Endothelial cell of umbilical vein (primary cell): ENCODE results near the gene MTMR3. TPM values are rescaled to one million over a fixed set of nuclear protein-coding genes. Genes with fewer than 3 reads are reported as not detected.

Source experiments
- BruUV-seq: library from RNA; stranded (reverse); fragments of 400-500 nt; replicated peaks from 2 replicates; lab custom pipeline; 2021; lab: Mats Ljungman, UMichigan
- CTCF ChIA-PET: fragments of 300-600, 350-600 bp; sonication (Branson Sonifier 250); formaldehyde crosslinking; loops from one replicate; lab custom pipeline; 2021; ENCODE audit warnings: antibody characterized with exemption, inconsistent platforms; lab: Charles Lee
- POLR2A ChIA-PET: fragments of 300-600, 350-600 bp; sonication (Branson Sonifier 250); formaldehyde crosslinking; loops from one replicate; lab custom pipeline; 2021; ENCODE audit warnings: antibody characterized with exemption, inconsistent platforms; lab: Charles Lee
- DNase-seq: peaks from one replicate; pipeline ENCODE4 v3.0.0-alpha.2; 2011; ENCODE audit warnings: low read depth, low spot score
- FAIRE-seq: peaks from 2 replicates; lab custom pipeline; 2011; peaks lifted over from hg19 to GRCh38; lab: Jason Lieb, UNC
- H2AFZ ChIP-seq: 2 replicates; pipeline ENCODE4 v1.6.0; 2012; ENCODE audit warnings: low read depth, low read length, control low read depth, inconsistent platforms
- H3K27ac ChIP-seq: 2 replicates; pipeline ENCODE4 v1.5.1; 2011; ENCODE audit warnings: low read depth, mild to moderate bottlenecking, control low read depth, low read length, moderate library complexity; ENCODE audit not compliant: insufficient read depth
- H3K27me3 ChIP-seq, 2 experiments: 2 replicates each; pipeline versions ENCODE4 v1.6.0 to v1.6.1; 2011; ENCODE audit warnings: low read length in 2 of 2, mixed read lengths in 1 of 2; ENCODE audit not compliant: control insufficient read depth in 2 of 2, insufficient read depth in 2 of 2
- H3K36me3 ChIP-seq, 2 experiments: 2 replicates in 1 of 2; 3 replicates in 1 of 2; pipeline ENCODE4 v1.5.1; 2011; ENCODE audit warnings: low read length in 2 of 2, mild to moderate bottlenecking in 1 of 2, moderate library complexity in 1 of 2; ENCODE audit not compliant: control insufficient read depth in 2 of 2, insufficient read depth in 2 of 2; ENCODE audit errors: extremely low read depth in 1 of 2
- H3K4me1 ChIP-seq: 3 replicates; pipeline ENCODE4 v1.5.1; 2011; ENCODE audit warnings: mild to moderate bottlenecking, low read length; ENCODE audit not compliant: control insufficient read depth, insufficient read depth; ENCODE audit errors: extremely low read depth
- H3K4me2 ChIP-seq: 2 replicates; pipeline ENCODE4 v1.6.1; 2011; ENCODE audit warnings: low read length, control low read depth, mixed read lengths; ENCODE audit not compliant: insufficient read depth
- H3K4me3 ChIP-seq, 3 experiments: fragments of 200-600 bp in 1 of 3; sonication (generic), shearing (Covaris generic) in 1 of 3; replicated peaks in 1 of 3; 2 replicates each; pipeline ENCODE4 v1.5.1; 2011 to 2016; ENCODE audit warnings: control low read depth in 3 of 3, low read length in 3 of 3, mild to moderate bottlenecking in 2 of 3, inconsistent platforms in 1 of 3, low read depth in 1 of 3, moderate library complexity in 1 of 3; ENCODE audit not compliant: insufficient read depth in 1 of 3
- H3K79me2 ChIP-seq: 2 replicates; pipeline ENCODE4 v1.6.0; 2012; ENCODE audit warnings: low read length, inconsistent platforms; ENCODE audit not compliant: control insufficient read depth, insufficient read depth
- H3K9ac ChIP-seq: replicated peaks from 2 replicates; pipeline ENCODE3; 2011; ENCODE audit warnings: low read length, control low read depth; ENCODE audit not compliant: insufficient read depth; ENCODE audit errors: extremely low read depth
- H3K9me1 ChIP-seq: replicated peaks from 3 replicates; pipeline ENCODE4 v1.6.0; 2011; ENCODE audit warnings: mild to moderate bottlenecking, low read length; ENCODE audit not compliant: control insufficient read depth, insufficient read depth; ENCODE audit errors: extremely low read depth
- H3K9me3 ChIP-seq: replicated peaks from 2 replicates; pipeline ENCODE4 v1.5.1; 2012; ENCODE audit warnings: low read length, inconsistent platforms; ENCODE audit not compliant: control insufficient read depth, insufficient read depth
- H4K20me1 ChIP-seq: replicated peaks from 2 replicates; pipeline ENCODE3; 2011; ENCODE audit warnings: mild to moderate bottlenecking, low read length; ENCODE audit not compliant: control insufficient read depth, insufficient read depth; ENCODE audit errors: extremely low read depth
- EZH2 ChIP-seq: IDR thresholded peaks from 2 replicates; pipeline ENCODE4 v1.6.1; 2012; ENCODE audit warnings: borderline replicate concordance, low read depth, mild to moderate bottlenecking, moderate library complexity, low read length, inconsistent platforms; ENCODE audit not compliant: severe bottlenecking
- FOS ChIP-seq: IDR thresholded peaks from 2 replicates; pipeline ENCODE4 v1.6.1; 2011; ENCODE audit warnings: mild to moderate bottlenecking, low read length, moderate library complexity, borderline replicate concordance; ENCODE audit not compliant: insufficient read depth
- GATA2 ChIP-seq: IDR thresholded peaks from 2 replicates; pipeline ENCODE4 v1.7.0; 2011; ENCODE audit warnings: low read depth, mild to moderate bottlenecking, moderate library complexity, mixed read lengths, low read length; ENCODE audit not compliant: insufficient read length, insufficient read depth
- JUN ChIP-seq: IDR thresholded peaks from 2 replicates; pipeline ENCODE4 v1.6.1; 2011; ENCODE audit warnings: borderline replicate concordance, low read depth; ENCODE audit not compliant: insufficient read length, insufficient read depth
- MYC ChIP-seq: IDR thresholded peaks from one replicate; pipeline ENCODE4 v1.6.1; 2011; ENCODE audit warnings: mild to moderate bottlenecking, low read depth, low read length
- POLR2A ChIP-seq: IDR thresholded peaks from 2 replicates; pipeline ENCODE4 v1.6.1; 2012; ENCODE audit warnings: low read depth, mild to moderate bottlenecking, control low read depth, low read length
- POLR2AphosphoS5 ChIP-seq: IDR thresholded peaks from 2 replicates; pipeline ENCODE4 v1.6.1; 2012; ENCODE audit warnings: low read depth, mild to moderate bottlenecking, control low read depth, low read length, moderate library complexity; ENCODE audit not compliant: insufficient read depth
- dilution Hi-C: fragments of 300-500 bp; cut with MboI; formaldehyde crosslinking; loops from one replicate; pipeline ENCODE4 v1.15.0; 2019; ENCODE audit warnings: low sequenced_read_pairs; ENCODE audit not compliant: extremely low pct_ligation_motif_present
- intact Hi-C: fragments of 100-400 bp; cut with micrococcal nuclease; formaldehyde crosslinking; loops from one replicate; pipeline ENCODE4 v1.10.0; 2022
- polyA plus RNA-seq, 4 experiments: library from polyadenylated mRNA; depleted of rRNA in 3 of 4; stranded (reverse) in 3 of 4; unstranded in 1 of 4; fragments of >200 nt; gene quantifications; 2 replicates each; pipeline versions ENCODE4 v1.2.1 to v1.2.3, GENCODE V29; 2011 to 2012; ENCODE audit warnings: missing spikeins in 1 of 4
- total RNA-seq: library from RNA; stranded (reverse); gene quantifications from 2 replicates; pipeline ENCODE4 v1.2.3, GENCODE V29; 2021
- TF ChIP-seq, protein P1 (sequence below): IDR thresholded peaks from 2 replicates; pipeline ENCODE4 v1.6.1; 2011; ENCODE audit not compliant: insufficient read depth, insufficient read length
- TF ChIP-seq, protein P2 (sequence below), 2 donors: IDR thresholded peaks; 1 replicate in 1 of 2; 2 replicates in 1 of 2; pipeline ENCODE4 v1.5.1; 2011; ENCODE audit warnings: low read length in 2 of 2, mild to moderate bottlenecking in 2 of 2, moderate library complexity in 2 of 2, control low read depth in 1 of 2, inconsistent platforms in 1 of 2, low read depth in 1 of 2; ENCODE audit not compliant: insufficient read depth in 1 of 2; ENCODE audit errors: extremely low read depth in 1 of 2

MTMR3 gene
- total and polyA plus RNA-seq, 2 donors (not counting 3 experiments of a cell fraction or from before 2014, with no cell fraction given), result 30.1 to 36.5 TPM

DNA sequence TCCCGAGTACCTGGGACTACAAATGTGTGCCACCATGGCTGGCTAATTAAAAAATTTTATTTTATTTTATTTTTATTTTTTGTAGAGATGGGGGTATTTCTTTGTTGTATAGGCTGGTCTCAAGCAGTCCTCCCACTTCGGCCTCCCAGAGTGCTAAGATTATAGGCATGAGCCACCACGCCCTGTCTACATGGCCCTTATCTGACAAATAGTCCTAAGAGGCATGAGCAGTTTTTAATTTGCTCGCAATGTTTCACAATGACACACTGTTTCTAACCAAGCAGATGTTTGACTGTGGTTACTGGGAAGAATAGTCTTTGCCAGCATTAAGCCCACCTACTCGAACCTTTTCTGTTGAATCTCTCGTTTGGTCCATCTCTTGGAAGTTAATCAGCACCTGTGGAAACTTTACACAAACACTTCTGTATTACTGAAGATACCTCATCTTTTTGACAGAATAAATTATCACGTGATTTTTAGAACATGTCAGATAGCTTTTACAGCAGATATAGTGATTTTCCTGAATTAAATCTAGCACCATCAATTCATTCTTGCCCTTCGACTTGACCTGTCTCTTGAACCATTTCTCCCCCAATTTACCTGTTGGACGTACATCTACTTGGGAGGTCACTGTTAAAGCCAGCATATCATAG, 71.4 kb downstream of the MTMR3 start:
- H3K4me3 ChIP-seq, result no peak overlapping the region
- no peak overlapping the region for H3K4me2 ChIP-seq
- ChIA-PET CTCF (interaction anchor here (0.6 kb wide), 1 partner anchor 47 kb away, joined by 4 read pairs; no protein-coding TSS in a partner anchor), POLR2A (no interaction called here)
- no peak overlapping the region for H3K9ac ChIP-seq
- DNase-seq, result no peak
- FAIRE-seq, result no peak
- no TSS peak for BruUV-seq
- TF ChIP-seq MYC, result no peak
- TF ChIP-seq, protein P1, sequence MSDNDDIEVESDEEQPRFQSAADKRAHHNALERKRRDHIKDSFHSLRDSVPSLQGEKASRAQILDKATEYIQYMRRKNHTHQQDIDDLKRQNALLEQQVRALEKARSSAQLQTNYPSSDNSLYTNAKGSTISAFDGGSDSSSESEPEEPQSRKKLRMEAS, result no peak
- H3K9me1 ChIP-seq, result no peaks in the 10 kb centered on the region
- H3K9me3 ChIP-seq, result no peaks in the 10 kb centered on the region
- intact Hi-C loops (no loop called here), dilution Hi-C loops (no loop called here)
- H3K27ac ChIP-seq, result no peak overlapping the region
- no peaks in the 10 kb centered on the region for H3K27me3 ChIP-seq
- no peaks in the 10 kb centered on the region for H3K36me3 ChIP-seq
- H2AFZ ChIP-seq, result no peak overlapping the region
- H4K20me1 ChIP-seq, result peaks cover 8% of the 10 kb centered on the region
- H3K79me2 ChIP-seq, result peaks cover 5% of the 10 kb centered on the region
- no peaks in the 10 kb centered on the region for H3K4me1 ChIP-seq

DNA sequence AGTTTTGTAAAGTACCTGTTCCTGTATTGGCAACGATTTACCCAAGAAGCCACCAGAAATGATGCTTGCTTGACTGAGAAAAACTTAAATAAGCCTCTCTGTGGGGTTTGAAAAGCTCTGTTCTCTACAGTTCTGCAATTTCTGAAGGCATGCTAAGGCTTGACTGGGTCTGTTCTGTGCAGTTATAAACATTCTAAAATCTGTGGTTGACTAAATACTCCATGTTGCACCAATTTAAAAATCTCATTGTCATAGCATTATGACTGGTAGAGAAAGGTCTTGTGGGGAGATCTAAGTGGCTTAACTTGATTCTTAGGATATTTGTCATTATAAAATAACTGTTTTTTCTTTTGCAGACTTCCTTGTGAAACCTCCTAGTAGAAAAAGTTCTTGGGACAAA, 73.7 kb downstream of the MTMR3 start:
- Histone ChIP-seq H3K79me2 (peaks cover 5% of the 10 kb centered on the region), H3K9me3 (no peaks in the 10 kb centered on the region), H3K4me2 (no peak overlapping the region), H3K9me1 (no peaks in the 10 kb centered on the region), H3K4me3 (no peak overlapping the region), H4K20me1 (peaks cover 5% of the 10 kb centered on the region), H3K36me3 (no peaks in the 10 kb centered on the region), H3K27me3 (no peaks in the 10 kb centered on the region), H3K9ac (no peak overlapping the region), H3K4me1 (no peaks in the 10 kb centered on the region), H2AFZ (no peak overlapping the region), H3K27ac (no peak overlapping the region)
- dilution Hi-C loops, result no loop called here
- BruUV-seq, result no TSS peak
- no peak for DNase-seq
- CTCF ChIA-PET, result no interaction called here
- intact Hi-C loops, result no loop called here
- no peak for FAIRE-seq
- POLR2A ChIA-PET, result no interaction called here
- TF ChIP-seq JUN (no peak), MYC (no peak), GATA2 (no peak), FOS (no peak), POLR2A (no peak), POLR2AphosphoS5 (no peak), EZH2 (no peak)
- TF ChIP-seq, protein P1, result no peak
- TF ChIP-seq, protein P2, sequence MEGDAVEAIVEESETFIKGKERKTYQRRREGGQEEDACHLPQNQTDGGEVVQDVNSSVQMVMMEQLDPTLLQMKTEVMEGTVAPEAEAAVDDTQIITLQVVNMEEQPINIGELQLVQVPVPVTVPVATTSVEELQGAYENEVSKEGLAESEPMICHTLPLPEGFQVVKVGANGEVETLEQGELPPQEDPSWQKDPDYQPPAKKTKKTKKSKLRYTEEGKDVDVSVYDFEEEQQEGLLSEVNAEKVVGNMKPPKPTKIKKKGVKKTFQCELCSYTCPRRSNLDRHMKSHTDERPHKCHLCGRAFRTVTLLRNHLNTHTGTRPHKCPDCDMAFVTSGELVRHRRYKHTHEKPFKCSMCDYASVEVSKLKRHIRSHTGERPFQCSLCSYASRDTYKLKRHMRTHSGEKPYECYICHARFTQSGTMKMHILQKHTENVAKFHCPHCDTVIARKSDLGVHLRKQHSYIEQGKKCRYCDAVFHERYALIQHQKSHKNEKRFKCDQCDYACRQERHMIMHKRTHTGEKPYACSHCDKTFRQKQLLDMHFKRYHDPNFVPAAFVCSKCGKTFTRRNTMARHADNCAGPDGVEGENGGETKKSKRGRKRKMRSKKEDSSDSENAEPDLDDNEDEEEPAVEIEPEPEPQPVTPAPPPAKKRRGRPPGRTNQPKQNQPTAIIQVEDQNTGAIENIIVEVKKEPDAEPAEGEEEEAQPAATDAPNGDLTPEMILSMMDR (IDR thresholded peaks at IDR 0.05; ENCODE audit: extremely low read depth in 1 of 2, insufficient read depth in 1 of 2, low read depth in 1 of 2, low read length in 2 of 2), result no peak
